ENCODE results near the gene DYNC1H1. TPM values are rescaled to one million over a fixed set of nuclear protein-coding genes. Genes with fewer than 3 reads are reported as not detected.

Gene DYNC1H1
- total RNA-seq, 1 donor from 2014 or later, result 237 TPM

GRCh38 chr14:101992708-101993107 lies 28.3 kb downstream of the DYNC1H1 start:
- no peaks in the 10 kb centered on the region for H3K79me2 ChIP-seq (ENCODE audit: low read depth)

GRCh38 chr14:101997429-101998336 lies 33.3 kb downstream of the DYNC1H1 start:
- Histone ChIP-seq H3K9me3 (ENCODE audit: low read depth) (no peaks in the 10 kb centered on the region), H4K20me1 (ENCODE audit: low read depth) (no peaks in the 10 kb centered on the region), H3K4me1 (no peaks in the 10 kb centered on the region), H3F3A (ENCODE audit: low read depth) (no peaks in the 10 kb centered on the region), H3K9ac (no peak overlapping the region), H3K79me2 (ENCODE audit: low read depth) (no peaks in the 10 kb centered on the region), H3K27me3 (no peaks in the 10 kb centered on the region), H3K36me3 (peaks cover 5% of the 10 kb centered on the region), H3K27ac (no peak overlapping the region), H3K4me2 (no peak overlapping the region), H3K4me3 (no peak overlapping the region), H2AFZ (replicated peaks) (no peak overlapping the region)
- Mint-ChIP-seq H3K36me3 (peaks cover 60% of the 10 kb centered on the region), H3K4me3 (peak overlapping the region; percentile 10), H3K4me1 (no peaks in the 10 kb centered on the region), H3K9me3 (no peaks in the 10 kb centered on the region), H3K27ac (no peak overlapping the region), H3K27me3 (ENCODE audit: insufficient read depth, low read depth) (no peaks in the 10 kb centered on the region)
- no peak for TF ChIP-seq EZH2 (IDR thresholded peaks at IDR 0.05)
- no peak for TF ChIP-seq EZH2phosphoT487 (IDR thresholded peaks at IDR 0.05)
- no peak for TF ChIP-seq CTCF (IDR thresholded peaks at IDR 0.05)
- DNase-seq (ENCODE audit: low spot score), result no peak

More at GRCh38 chr14:101992708-101993107, 28.3 kb downstream of the DYNC1H1 start:
- H3K9ac ChIP-seq, result no peak overlapping the region
- Mint-ChIP-seq H3K9me3 (no peaks in the 10 kb centered on the region), H3K27ac (no peak overlapping the region), H3K4me1 (no peaks in the 10 kb centered on the region), H3K36me3 (peaks cover 54% of the 10 kb centered on the region), H3K27me3 (ENCODE audit: insufficient read depth, low read depth) (no peaks in the 10 kb centered on the region), H3K4me3 (no peak overlapping the region)
- no peaks in the 10 kb centered on the region for H3K4me1 ChIP-seq
- no peaks in the 10 kb centered on the region for H4K20me1 ChIP-seq (ENCODE audit: low read depth)
- H2AFZ ChIP-seq (replicated peaks), result no peak overlapping the region
- no peaks in the 10 kb centered on the region for H3K27me3 ChIP-seq
- TF ChIP-seq EZH2phosphoT487 (IDR thresholded peaks at IDR 0.05), result no peak
- no peak for TF ChIP-seq CTCF (IDR thresholded peaks at IDR 0.05)
- TF ChIP-seq EZH2 (IDR thresholded peaks at IDR 0.05), result no peak
- H3K27ac ChIP-seq, result no peak overlapping the region
- H3F3A ChIP-seq (ENCODE audit: low read depth), result no peaks in the 10 kb centered on the region
- no peak for DNase-seq (ENCODE audit: low spot score)
- H3K4me2 ChIP-seq, result no peak overlapping the region
- peaks cover 10% of the 10 kb centered on the region for H3K36me3 ChIP-seq
- H3K9me3 ChIP-seq (ENCODE audit: low read depth), result no peaks in the 10 kb centered on the region
- no peak overlapping the region for H3K4me3 ChIP-seq

DNA sequence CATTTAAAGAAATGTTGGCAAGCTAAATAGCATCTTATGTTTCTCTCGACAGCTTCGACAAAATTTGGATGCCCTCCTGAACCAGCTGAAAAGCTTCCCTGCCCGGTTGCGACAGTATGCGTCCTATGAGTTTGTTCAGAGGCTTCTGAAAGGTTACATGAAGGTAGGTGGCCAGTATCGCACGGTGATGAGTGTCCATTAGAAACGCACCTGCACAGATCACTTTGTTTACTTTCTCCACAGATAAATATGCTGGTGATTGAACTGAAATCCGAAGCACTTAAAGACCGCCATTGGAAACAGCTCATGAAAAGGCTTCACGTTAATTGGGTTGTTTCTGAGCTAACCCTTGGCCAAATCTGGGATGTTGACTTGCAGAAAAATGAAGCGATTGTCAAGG lies 36.5 kb downstream of the DYNC1H1 start:
- Histone ChIP-seq H3K79me2 (ENCODE audit: low read depth) (no peaks in the 10 kb centered on the region), H3F3A (ENCODE audit: low read depth) (peaks cover 4% of the 10 kb centered on the region), H3K9ac (no peak overlapping the region), H3K36me3 (peaks cover 9% of the 10 kb centered on the region), H3K27ac (no peak overlapping the region), H3K4me1 (no peaks in the 10 kb centered on the region), H3K4me2 (no peak overlapping the region), H3K4me3 (no peak overlapping the region), H2AFZ (replicated peaks) (no peak overlapping the region), H3K9me3 (ENCODE audit: low read depth) (no peaks in the 10 kb centered on the region), H4K20me1 (ENCODE audit: low read depth) (peaks cover 2% of the 10 kb centered on the region), H3K27me3 (no peaks in the 10 kb centered on the region)
- TF ChIP-seq EZH2 (IDR thresholded peaks at IDR 0.05) (no peak), CTCF (IDR thresholded peaks at IDR 0.05) (no peak), EZH2phosphoT487 (IDR thresholded peaks at IDR 0.05) (no peak)
- Mint-ChIP-seq H3K27ac (no peak overlapping the region), H3K36me3 (peaks cover 50% of the 10 kb centered on the region), H3K4me1 (no peaks in the 10 kb centered on the region), H3K9me3 (no peaks in the 10 kb centered on the region), H3K27me3 (ENCODE audit: insufficient read depth, low read depth) (no peaks in the 10 kb centered on the region), H3K4me3 (no peak overlapping the region)
- no peak for DNase-seq (ENCODE audit: low spot score)
